WTC11 (cell line): ENCODE results near the gene FNDC7.

Experiments used
- CREB1 ChIP-seq: sonication (generic); formaldehyde crosslinking; IDR thresholded peaks from 2 replicates; pipeline ENCODE4 v1.8.0; 2023; ENCODE audit warnings: mild to moderate bottlenecking, missing genetic modification reagents
- ESRRA ChIP-seq: sonication (generic); formaldehyde crosslinking; IDR thresholded peaks from 2 replicates; pipeline ENCODE4 v1.8.1; 2022; ENCODE audit warnings: mild to moderate bottlenecking, missing genetic modification reagents, borderline replicate concordance
- GRHL2 ChIP-seq: fragments of 250-450 bp; sonication (Bioruptor Pico); IDR thresholded peaks from 2 replicates; pipeline ENCODE4 v1.8.0; 2022; ENCODE audit warnings: mild to moderate bottlenecking, moderate library complexity; ENCODE audit not compliant: insufficient replicate concordance, severe bottlenecking
- MYBL2 ChIP-seq: sonication (generic); formaldehyde crosslinking; IDR thresholded peaks from 2 replicates; pipeline ENCODE4 v1.8.1; 2023; ENCODE audit warnings: mild to moderate bottlenecking, moderate library complexity, missing genetic modification reagents
- NFE2L1 ChIP-seq: sonication (generic); formaldehyde crosslinking; IDR thresholded peaks from 2 replicates; pipeline ENCODE4 v1.8.1; 2023; ENCODE audit warnings: missing genetic modification reagents
- NR2C2 ChIP-seq: sonication (generic); formaldehyde crosslinking; IDR thresholded peaks from 2 replicates; pipeline ENCODE4 v1.8.0; 2022; ENCODE audit warnings: mild to moderate bottlenecking, missing genetic modification reagents
- NR3C1 ChIP-seq: sonication (generic); formaldehyde crosslinking; conservative IDR thresholded peaks from 2 replicates; pipeline ENCODE4 v1.8.1; 2023; ENCODE audit warnings: low read depth, mild to moderate bottlenecking, missing genetic modification reagents
- SMAD4 ChIP-seq: sonication (generic); formaldehyde crosslinking; IDR thresholded peaks from 2 replicates; pipeline ENCODE4 v1.8.0; 2022; ENCODE audit warnings: mild to moderate bottlenecking, missing genetic modification reagents
- ZBTB21 ChIP-seq: sonication (generic); formaldehyde crosslinking; IDR thresholded peaks from 2 replicates; pipeline ENCODE4 v1.8.1; 2023; ENCODE audit warnings: mild to moderate bottlenecking, missing genetic modification reagents, borderline replicate concordance
- TF ChIP-seq, protein P1 (sequence below): fragments of 200-600 bp; IDR thresholded peaks from 2 replicates; pipeline ENCODE4 v1.8.0; 2022; ENCODE audit warnings: antibody characterized with exemption
- TF ChIP-seq, protein P2 (sequence below): sonication (generic); formaldehyde crosslinking; IDR thresholded peaks from 2 replicates; pipeline ENCODE4 v1.8.0; 2022; ENCODE audit warnings: mild to moderate bottlenecking, missing genetic modification reagents
- TF ChIP-seq, protein P3 (sequence below): sonication (generic); formaldehyde crosslinking; IDR thresholded peaks from 2 replicates; pipeline ENCODE4 v1.8.0; 2023; ENCODE audit warnings: mild to moderate bottlenecking, missing genetic modification reagents
- TF ChIP-seq, protein P4 (sequence below): sonication (generic); formaldehyde crosslinking; IDR thresholded peaks from 2 replicates; pipeline ENCODE4 v1.8.0; 2022; ENCODE audit warnings: mild to moderate bottlenecking, missing genetic modification reagents
- TF ChIP-seq, protein P5 (sequence below): sonication (generic); formaldehyde crosslinking; IDR thresholded peaks from 2 replicates; pipeline ENCODE4 v1.8.1; 2023; ENCODE audit warnings: mild to moderate bottlenecking, missing genetic modification reagents, moderate library complexity

DNA sequence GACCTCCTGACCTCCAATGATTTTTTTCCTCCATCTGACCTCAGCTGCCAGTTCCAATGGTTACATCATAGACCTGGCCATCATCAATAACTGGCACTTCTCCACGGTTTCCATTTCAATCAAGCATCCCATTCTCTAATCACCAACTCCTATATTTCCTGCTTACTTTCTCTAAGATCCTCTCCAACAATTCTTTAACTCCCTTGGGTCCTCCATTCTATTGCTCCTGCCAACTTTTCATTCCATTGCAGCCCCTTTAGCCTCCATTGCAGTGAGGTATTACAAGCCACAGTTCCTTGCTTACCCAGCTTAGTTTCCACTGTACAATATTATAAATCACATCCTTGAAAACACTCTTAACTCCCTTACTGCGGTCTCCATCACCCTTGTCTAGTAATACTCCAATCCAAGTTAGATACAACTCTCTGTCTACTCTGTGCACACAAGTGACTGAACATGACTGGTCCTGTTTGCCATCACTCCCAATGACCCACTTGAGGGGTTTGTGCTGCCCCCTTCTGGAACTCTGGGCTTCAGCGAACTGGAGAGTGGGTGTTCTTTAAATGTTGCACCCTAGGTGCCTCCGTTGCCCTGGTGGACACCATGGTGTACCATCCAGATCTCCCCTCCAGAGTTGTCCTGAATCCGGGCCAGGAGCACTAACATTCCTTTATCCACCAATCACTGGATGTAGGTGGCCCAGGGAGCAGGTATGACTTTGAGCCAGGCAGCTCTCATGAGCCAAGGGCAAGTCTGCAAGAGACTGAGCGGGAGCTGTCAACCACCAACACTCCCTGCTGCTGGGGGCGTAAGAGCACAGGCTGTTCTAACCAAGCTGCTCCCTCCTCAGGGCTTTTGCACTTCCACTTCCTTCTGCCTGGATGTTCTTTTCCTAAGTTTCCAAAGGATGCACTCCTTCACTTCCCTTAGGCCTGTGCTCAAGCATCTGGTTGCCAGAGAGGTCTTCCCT is 3.7 kb upstream of the FNDC7 start:
- no peak for TF ChIP-seq MYBL2 (CRISPR knock-in tag)
- TF ChIP-seq SMAD4 = no peak
- no peak for TF ChIP-seq CREB1 (CRISPR knock-in tag)
- TF ChIP-seq, protein P1, sequence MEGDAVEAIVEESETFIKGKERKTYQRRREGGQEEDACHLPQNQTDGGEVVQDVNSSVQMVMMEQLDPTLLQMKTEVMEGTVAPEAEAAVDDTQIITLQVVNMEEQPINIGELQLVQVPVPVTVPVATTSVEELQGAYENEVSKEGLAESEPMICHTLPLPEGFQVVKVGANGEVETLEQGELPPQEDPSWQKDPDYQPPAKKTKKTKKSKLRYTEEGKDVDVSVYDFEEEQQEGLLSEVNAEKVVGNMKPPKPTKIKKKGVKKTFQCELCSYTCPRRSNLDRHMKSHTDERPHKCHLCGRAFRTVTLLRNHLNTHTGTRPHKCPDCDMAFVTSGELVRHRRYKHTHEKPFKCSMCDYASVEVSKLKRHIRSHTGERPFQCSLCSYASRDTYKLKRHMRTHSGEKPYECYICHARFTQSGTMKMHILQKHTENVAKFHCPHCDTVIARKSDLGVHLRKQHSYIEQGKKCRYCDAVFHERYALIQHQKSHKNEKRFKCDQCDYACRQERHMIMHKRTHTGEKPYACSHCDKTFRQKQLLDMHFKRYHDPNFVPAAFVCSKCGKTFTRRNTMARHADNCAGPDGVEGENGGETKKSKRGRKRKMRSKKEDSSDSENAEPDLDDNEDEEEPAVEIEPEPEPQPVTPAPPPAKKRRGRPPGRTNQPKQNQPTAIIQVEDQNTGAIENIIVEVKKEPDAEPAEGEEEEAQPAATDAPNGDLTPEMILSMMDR = peak; percentile 42; the same call in 1 of the 2 replicates
- no peak for TF ChIP-seq GRHL2 (CRISPR knock-in tag)
- no peak for TF ChIP-seq NR3C1 (CRISPR knock-in tag)
- TF ChIP-seq, protein P2, sequence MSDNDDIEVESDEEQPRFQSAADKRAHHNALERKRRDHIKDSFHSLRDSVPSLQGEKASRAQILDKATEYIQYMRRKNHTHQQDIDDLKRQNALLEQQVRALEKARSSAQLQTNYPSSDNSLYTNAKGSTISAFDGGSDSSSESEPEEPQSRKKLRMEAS (CRISPR knock-in tag) = no peak
- TF ChIP-seq ESRRA (CRISPR knock-in tag) = no peak
- TF ChIP-seq, protein P3, sequence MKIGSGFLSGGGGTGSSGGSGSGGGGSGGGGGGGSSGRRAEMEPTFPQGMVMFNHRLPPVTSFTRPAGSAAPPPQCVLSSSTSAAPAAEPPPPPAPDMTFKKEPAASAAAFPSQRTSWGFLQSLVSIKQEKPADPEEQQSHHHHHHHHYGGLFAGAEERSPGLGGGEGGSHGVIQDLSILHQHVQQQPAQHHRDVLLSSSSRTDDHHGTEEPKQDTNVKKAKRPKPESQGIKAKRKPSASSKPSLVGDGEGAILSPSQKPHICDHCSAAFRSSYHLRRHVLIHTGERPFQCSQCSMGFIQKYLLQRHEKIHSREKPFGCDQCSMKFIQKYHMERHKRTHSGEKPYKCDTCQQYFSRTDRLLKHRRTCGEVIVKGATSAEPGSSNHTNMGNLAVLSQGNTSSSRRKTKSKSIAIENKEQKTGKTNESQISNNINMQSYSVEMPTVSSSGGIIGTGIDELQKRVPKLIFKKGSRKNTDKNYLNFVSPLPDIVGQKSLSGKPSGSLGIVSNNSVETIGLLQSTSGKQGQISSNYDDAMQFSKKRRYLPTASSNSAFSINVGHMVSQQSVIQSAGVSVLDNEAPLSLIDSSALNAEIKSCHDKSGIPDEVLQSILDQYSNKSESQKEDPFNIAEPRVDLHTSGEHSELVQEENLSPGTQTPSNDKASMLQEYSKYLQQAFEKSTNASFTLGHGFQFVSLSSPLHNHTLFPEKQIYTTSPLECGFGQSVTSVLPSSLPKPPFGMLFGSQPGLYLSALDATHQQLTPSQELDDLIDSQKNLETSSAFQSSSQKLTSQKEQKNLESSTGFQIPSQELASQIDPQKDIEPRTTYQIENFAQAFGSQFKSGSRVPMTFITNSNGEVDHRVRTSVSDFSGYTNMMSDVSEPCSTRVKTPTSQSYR (CRISPR knock-in tag) = no peak
- TF ChIP-seq, protein P4, sequence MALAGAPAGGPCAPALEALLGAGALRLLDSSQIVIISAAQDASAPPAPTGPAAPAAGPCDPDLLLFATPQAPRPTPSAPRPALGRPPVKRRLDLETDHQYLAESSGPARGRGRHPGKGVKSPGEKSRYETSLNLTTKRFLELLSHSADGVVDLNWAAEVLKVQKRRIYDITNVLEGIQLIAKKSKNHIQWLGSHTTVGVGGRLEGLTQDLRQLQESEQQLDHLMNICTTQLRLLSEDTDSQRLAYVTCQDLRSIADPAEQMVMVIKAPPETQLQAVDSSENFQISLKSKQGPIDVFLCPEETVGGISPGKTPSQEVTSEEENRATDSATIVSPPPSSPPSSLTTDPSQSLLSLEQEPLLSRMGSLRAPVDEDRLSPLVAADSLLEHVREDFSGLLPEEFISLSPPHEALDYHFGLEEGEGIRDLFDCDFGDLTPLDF = no peak
- no peak for TF ChIP-seq NR2C2 (CRISPR knock-in tag)
- TF ChIP-seq, protein P5, sequence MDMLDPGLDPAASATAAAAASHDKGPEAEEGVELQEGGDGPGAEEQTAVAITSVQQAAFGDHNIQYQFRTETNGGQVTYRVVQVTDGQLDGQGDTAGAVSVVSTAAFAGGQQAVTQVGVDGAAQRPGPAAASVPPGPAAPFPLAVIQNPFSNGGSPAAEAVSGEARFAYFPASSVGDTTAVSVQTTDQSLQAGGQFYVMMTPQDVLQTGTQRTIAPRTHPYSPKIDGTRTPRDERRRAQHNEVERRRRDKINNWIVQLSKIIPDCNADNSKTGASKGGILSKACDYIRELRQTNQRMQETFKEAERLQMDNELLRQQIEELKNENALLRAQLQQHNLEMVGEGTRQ (CRISPR knock-in tag) = no peak
- TF ChIP-seq NFE2L1 (CRISPR knock-in tag) = no peak
- no peak for TF ChIP-seq ZBTB21
